ENCODE results near the gene DDX27.

DDX27 gene

DNA sequence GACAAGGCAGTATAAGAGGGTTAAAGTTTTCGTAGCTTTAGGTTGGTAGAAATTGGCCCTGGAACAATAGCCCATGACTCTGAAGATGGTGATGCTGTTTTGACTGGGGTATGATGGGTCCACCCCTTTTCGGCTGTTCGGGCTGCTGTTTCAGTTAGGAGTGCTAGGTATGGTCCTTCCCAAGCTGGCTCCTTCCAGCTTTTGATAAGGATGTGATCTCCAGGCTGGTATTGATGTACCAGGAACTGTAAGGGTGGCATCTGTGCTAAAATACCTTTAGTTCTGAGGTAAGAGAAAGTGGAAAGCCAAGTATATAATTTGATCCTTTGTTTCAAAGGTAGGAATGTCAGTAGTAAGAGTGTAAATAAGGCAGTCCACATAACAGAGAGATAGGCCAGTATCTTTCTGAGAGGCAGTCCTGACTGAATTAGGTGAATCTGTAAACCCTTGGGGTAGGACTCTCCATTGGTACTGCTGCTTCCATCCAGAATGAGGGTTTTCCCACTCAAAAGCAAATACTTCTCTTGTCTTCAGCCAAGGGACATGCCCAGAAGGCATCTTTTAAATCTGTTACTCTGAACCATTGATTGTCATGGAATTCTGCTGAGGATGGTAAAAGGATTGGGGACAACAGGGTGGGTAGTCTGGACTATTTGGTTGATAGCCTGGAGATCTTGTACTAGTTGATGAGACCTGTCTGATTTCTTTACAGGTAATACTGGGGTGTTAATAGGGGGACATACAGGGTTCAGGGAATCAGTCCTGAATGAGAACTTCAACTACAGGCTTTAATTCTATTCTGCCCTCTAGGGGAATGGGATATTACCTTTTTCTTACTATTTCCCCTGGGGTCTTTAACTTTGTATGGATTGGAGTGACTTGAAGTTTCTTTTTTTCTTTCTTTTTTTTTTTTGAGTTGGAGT, 64.7 kb downstream of the DDX27 start:
- TF ChIP-seq, protein P1, sequence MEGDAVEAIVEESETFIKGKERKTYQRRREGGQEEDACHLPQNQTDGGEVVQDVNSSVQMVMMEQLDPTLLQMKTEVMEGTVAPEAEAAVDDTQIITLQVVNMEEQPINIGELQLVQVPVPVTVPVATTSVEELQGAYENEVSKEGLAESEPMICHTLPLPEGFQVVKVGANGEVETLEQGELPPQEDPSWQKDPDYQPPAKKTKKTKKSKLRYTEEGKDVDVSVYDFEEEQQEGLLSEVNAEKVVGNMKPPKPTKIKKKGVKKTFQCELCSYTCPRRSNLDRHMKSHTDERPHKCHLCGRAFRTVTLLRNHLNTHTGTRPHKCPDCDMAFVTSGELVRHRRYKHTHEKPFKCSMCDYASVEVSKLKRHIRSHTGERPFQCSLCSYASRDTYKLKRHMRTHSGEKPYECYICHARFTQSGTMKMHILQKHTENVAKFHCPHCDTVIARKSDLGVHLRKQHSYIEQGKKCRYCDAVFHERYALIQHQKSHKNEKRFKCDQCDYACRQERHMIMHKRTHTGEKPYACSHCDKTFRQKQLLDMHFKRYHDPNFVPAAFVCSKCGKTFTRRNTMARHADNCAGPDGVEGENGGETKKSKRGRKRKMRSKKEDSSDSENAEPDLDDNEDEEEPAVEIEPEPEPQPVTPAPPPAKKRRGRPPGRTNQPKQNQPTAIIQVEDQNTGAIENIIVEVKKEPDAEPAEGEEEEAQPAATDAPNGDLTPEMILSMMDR (IDR thresholded peaks at IDR 0.05; ENCODE audit: low read depth, low read length) = no peak
- no peak for DNase-seq (ENCODE audit: extremely low read depth, low read depth)

DNA sequence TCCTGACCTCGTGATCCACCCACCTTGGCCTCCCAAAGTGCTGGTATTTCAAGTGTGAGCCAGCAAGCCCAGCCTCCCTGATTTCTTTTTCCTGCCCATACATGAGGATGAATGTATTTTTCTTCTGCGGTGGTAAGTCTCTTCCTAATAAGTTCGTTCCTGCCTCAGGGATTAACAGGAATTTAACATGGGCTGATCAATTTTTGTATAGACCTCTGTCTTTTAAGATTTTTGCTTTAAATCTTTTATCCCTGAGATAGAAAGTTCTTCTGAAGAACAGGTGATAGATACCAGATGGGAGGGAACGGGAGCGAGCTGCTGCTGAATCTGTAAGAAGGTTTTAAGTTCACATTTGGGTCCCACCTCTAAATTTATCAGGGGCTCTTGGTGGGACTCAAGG, 65.6 kb downstream of the DDX27 start:
- no peak for DNase-seq (ENCODE audit: extremely low read depth, low read depth)
- TF ChIP-seq, protein P1 (IDR thresholded peaks at IDR 0.05; ENCODE audit: low read depth, low read length) = no peak

DNA sequence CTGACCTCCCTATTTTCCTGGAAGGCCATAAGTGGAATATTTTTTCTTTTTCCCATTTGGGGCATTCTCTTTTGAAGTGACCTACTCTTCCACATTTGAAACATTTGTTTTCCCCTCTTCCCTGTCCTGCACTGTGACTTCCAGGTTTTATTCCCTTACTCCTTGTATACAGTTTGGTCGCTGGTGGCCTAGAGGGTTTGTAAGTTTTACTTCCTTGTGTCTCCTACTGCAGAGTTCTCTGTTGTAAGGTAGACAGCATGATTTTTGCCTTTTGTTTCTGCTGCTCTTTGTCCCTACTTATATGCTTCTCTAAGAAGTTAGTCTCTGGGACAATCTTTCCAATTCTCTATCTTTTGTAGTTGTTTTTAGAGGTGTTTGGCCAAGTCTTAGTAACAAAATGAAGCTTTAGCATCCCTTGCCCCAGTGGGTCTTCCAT, 66.0 kb downstream of the DDX27 start:
- TF ChIP-seq, protein P1 (IDR thresholded peaks at IDR 0.05; ENCODE audit: low read depth, low read length) = no peak
- DNase-seq (ENCODE audit: extremely low read depth, low read depth) = no peak

DNA sequence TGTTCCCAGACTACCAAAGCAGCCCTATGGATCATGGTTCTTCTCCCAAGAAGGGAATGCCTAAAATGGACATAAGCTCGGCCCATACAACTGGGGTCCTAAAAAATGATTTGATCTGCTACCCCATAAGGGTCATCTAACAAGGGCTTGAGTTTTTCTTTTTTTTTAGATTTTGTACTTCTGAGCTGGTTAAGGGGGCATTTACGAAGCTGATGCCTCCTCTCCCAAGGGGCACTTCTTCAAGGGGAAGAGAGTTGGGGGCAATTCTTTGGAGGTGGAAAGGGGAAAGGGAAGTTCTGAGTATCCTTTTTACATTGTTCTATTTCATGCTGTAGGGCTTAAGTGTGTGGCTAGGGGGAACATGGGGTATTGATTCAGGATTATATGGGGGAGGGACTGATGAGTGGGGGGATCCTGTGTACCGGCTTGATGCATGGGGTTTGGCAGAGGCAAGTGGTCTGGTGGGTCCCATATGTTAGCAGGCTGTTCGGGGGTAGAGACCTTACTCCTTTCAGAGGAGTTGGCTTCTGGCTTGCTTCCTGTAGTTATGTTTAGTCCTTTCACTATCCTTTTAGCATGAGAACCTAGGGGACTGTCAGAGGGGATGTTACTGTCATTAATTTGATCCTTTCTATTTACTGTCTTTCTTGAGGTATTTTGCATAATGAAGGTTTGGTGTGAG, 66.7 kb downstream of the DDX27 start:
- no peak for DNase-seq (ENCODE audit: extremely low read depth, low read depth)
- TF ChIP-seq, protein P1 (IDR thresholded peaks at IDR 0.05; ENCODE audit: low read depth, low read length) = no peak

DNA sequence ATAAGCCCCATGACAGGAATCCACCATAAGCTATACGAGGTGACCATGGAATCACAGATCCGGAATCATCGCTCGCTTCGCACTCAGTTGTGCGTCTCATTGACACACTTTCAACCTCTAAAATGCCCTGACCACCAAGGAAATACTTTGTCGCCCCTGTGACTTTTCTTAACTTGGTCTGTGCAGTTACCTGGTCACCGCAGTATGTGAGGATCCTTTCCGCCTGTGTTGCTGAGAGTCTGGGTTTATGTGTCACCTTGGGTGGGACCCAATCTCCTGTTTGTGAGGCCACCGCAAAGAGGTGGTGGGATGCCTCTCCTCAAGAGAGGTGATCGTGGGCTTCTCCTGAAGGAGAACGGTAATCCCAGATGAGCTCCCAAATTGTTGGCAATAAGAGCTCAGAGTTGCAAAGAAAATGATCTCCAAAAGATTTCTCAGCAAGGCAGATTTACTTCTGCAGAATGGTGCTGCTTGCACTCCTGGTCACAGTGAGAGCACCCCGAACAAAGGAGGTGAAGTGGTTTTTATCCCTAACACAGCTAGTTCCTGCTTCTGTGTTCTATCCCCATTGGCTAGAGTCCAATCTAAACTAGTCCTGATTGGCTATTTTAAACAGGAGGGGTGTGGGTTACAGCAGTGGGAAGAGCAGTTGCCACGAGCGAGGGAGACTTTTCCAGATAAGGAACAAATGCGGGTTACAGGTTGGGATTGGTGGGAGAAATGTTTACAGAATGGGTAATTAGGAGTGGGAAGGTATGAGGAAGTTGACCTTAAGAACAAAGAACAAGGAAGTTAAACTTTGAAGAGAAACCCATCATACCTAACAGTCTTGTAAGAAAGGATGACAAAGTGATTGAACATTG, 67.7 kb downstream of the DDX27 start:
- TF ChIP-seq, protein P1 (IDR thresholded peaks at IDR 0.05; ENCODE audit: low read depth, low read length) = no peak

DNA sequence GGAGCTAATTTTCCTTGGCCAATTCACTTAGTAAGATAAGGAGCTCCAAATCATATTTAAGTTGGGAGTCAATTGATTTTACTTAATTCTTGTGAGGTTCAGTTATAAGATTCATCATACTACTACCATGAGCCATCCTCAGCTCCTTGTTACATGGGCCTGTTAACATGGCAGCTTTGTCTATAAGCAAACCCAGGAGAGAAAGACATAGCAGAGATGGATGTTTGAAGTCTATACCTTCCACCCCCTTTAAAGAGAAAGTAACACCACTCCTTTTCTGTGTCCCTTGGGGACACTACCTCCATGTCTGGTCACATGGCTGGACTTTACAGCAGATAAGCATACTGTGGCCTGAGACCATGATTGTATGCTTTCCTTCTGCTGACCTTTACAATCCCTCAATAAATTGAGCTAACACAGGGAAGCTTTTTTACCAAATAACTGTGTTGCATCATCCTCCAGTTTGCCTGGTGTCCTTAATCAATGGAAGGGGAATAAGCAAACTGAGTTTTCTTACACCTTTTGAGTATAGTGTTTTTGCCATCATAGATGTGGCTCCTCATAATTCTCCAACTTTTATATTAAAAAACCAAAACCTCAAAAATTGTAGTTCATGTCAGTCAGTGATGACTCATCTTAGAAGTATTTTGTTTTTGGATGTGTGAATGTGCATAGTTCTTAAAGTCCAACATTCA, 68.5 kb downstream of the DDX27 start:
- no peak for DNase-seq (ENCODE audit: extremely low read depth, low read depth)
- TF ChIP-seq, protein P1 (IDR thresholded peaks at IDR 0.05; ENCODE audit: low read depth, low read length) = no peak

More for the DNA sequence above, 67.7 kb downstream of the DDX27 start:
- no peak for DNase-seq (ENCODE audit: extremely low read depth, low read depth)
